K562 (cell line): ENCODE results near the gene RANBP3. TPM values are rescaled to one million over a fixed set of nuclear protein-coding genes. Genes with fewer than 3 reads are reported as not detected.
A peak's percentile ranks its signal among the peaks of the same experiment; 100 is the strongest.

Experiments
- CCNT2 ChIP-seq: IDR thresholded peaks from 2 replicates; pipeline ENCODE4 v1.6.1; 2011; ENCODE audit warnings: borderline replicate concordance, low read depth, mild to moderate bottlenecking, moderate library complexity, mixed read lengths, low read length; ENCODE audit not compliant: insufficient read length; ENCODE audit errors: extremely low read depth
- GABPB2 ChIP-seq: fragments of 250-450 bp; sonication (Bioruptor Pico); conservative IDR thresholded peaks from 2 replicates; pipeline ENCODE4 v1.5.1; 2021; ENCODE audit warnings: mild to moderate bottlenecking
- HNRNPL ChIP-seq: fragments of 200-400 bp; formaldehyde crosslinking; IDR thresholded peaks from 2 replicates; pipeline ENCODE4 v1.6.1; 2017; ENCODE audit warnings: low read depth, mild to moderate bottlenecking, low read length
- LCOR ChIP-seq: sonication (generic); formaldehyde crosslinking; IDR thresholded peaks from 2 replicates; pipeline ENCODE4 v1.8.0; 2022; ENCODE audit warnings: mild to moderate bottlenecking, missing genetic modification reagents
- MAZ ChIP-seq, 2 experiments: fragments of 450-650 bp in 1 of 2; sonication (generic) in 1 of 2; formaldehyde crosslinking; IDR thresholded peaks in 1 of 2; conservative IDR thresholded peaks in 1 of 2; 2 replicates each; pipeline versions ENCODE4 v1.4.0 to v1.5.0; 2020; ENCODE audit warnings: mild to moderate bottlenecking in 1 of 2, missing genetic modification reagents in 1 of 2
- MEIS2 ChIP-seq: fragments of 450-650 bp; IDR thresholded peaks from 2 replicates; pipeline ENCODE4 v1.6.1; 2014; ENCODE audit warnings: mild to moderate bottlenecking; ENCODE audit not compliant: partially characterized antibody
- NFYB ChIP-seq: IDR thresholded peaks from 2 replicates; pipeline ENCODE4 v1.6.1; 2011; ENCODE audit warnings: mild to moderate bottlenecking, moderate library complexity; ENCODE audit not compliant: insufficient read length; ENCODE audit errors: extremely low read depth
- POLR2B ChIP-seq: fragments of 450-650 bp; IDR thresholded peaks from 2 replicates; pipeline ENCODE4 v1.6.1; 2018; ENCODE audit warnings: low read depth; ENCODE audit not compliant: partially characterized antibody
- POLR3A ChIP-seq: IDR thresholded peaks from 2 replicates; pipeline ENCODE4 v1.6.1; 2011; ENCODE audit warnings: borderline replicate concordance, mild to moderate bottlenecking, moderate library complexity; ENCODE audit not compliant: insufficient read length, insufficient read depth; ENCODE audit errors: extremely low read depth
- polyA plus RNA-seq, 8 experiments: library from polyadenylated mRNA; depleted of rRNA in 4 of 8; stranded (reverse) in 5 of 8; unstranded in 3 of 8; fragments of >200 nt; fragmentation: Nextera tagmentation in 2 of 8; fragmentation: Illumina TruSeq in 1 of 8; extraction: Ambion mirVana in 2 of 8; extraction: Trizol in 1 of 8; gene quantifications; 2 replicates each; pipeline versions ENCODE4 v1.2.1 to v1.2.3, GENCODE V29; 2011 to 2014; ENCODE audit warnings: inconsistent platforms in 1 of 8, missing spikeins in 1 of 8
- total RNA-seq, 7 experiments: library from RNA; depleted of rRNA in 6 of 7; stranded (reverse); fragments of >200 nt in 6 of 7; fragmentation: Illumina TruSeq in 2 of 7; extraction: Trizol in 2 of 7; gene quantifications; 2 replicates each; pipeline versions ENCODE4 v1.2.1 to v1.2.3, GENCODE V29; 2011 to 2021; ENCODE audit warnings: low replicate concordance in 1 of 7
- TF ChIP-seq, protein P1 (sequence below), 2 experiments: fragments of 450-650 bp in 1 of 2; sonication (generic) in 1 of 2; formaldehyde crosslinking in 1 of 2; IDR thresholded peaks in 1 of 2; conservative IDR thresholded peaks in 1 of 2; 2 replicates each; pipeline versions ENCODE4 v1.6.1 to v1.8.1; 2016 to 2023; ENCODE audit warnings: mild to moderate bottlenecking in 2 of 2, moderate library complexity in 2 of 2, inconsistent platforms in 1 of 2, missing genetic modification reagents in 1 of 2
- TF ChIP-seq, protein P2 (sequence below): fragments of 150-350 bp; IDR thresholded peaks from 2 replicates; pipeline ENCODE4 v1.6.1; 2014; ENCODE audit warnings: low read depth, mild to moderate bottlenecking, low read length, borderline replicate concordance

RANBP3 gene
- total and polyA plus RNA-seq, 9 of the 15 experiments (the other 6 are each of a cell fraction or from before 2014, with no cell fraction given) = 0.90 to 95.1 (median 63.2) TPM

DNA sequence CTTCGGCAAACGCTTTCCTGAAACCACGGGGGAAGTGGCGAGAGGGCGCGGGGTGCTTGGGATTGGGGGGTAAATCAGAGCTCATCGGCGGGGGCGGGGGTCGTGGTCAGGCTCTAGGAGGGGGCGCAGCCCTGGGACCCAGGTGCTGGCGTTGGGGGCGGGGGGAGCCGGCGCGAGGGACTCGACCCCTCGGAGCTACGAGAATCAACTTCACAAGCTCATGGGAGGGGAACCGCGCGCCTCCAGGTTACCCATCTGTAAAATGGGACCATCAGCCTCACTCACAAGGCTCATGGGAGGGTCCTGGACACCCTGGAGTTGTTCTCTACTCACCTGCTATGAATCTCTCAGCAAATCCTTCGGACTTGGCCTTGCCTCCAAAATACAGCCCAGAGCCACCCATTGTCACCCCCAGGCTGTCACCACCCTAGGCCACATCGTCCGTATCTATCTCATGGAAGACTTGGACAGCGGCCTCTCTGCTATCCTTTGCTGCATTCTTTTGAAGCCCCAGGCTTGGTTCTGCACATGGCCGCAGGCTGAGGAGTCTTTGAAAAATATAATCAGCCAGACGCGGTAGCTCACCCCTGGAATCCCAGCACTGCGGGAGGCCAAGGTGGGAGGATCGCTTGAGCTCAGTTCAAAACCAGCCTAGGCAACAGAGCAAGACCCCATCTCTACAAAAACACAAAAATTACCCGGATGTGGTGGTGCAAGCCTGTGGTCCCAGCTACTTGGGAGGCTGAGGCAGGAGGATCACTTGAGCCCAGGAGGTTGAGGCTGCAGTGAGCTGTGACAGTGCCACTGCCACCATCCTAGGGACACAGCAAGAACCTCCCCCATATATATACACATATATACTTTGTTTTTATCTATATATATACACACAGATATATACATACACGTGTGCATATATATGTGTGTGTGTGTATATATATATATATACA, 939 bp upstream of the RANBP3 start (continued):
- TF ChIP-seq HNRNPL (no peak), POLR2B (no peak), GABPB2 (CRISPR knock-in tag) (no peak), LCOR (CRISPR knock-in tag) (0 out of 2 replicates have a peak, but pooled peaks have one; percentile 58), NFYB (no peak), POLR3A (no peak), CCNT2 (no peak), MAZ (CRISPR knock-in tag; conservative IDR thresholded peaks at IDR 0.05 in 1 of 2, IDR thresholded peaks at IDR 0.05 in 1 of 2) (0 out of 4 replicates have a peak, but pooled peaks have one; percentile 18 to 19), MEIS2 (no peak)
- TF ChIP-seq, protein P1, sequence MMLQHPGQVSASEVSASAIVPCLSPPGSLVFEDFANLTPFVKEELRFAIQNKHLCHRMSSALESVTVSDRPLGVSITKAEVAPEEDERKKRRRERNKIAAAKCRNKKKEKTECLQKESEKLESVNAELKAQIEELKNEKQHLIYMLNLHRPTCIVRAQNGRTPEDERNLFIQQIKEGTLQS (IDR thresholded peaks at IDR 0.05) = no peak
- TF ChIP-seq, protein P1 (CRISPR knock-in tag; conservative IDR thresholded peaks at IDR 0.05) = no peak
- TF ChIP-seq, protein P2, sequence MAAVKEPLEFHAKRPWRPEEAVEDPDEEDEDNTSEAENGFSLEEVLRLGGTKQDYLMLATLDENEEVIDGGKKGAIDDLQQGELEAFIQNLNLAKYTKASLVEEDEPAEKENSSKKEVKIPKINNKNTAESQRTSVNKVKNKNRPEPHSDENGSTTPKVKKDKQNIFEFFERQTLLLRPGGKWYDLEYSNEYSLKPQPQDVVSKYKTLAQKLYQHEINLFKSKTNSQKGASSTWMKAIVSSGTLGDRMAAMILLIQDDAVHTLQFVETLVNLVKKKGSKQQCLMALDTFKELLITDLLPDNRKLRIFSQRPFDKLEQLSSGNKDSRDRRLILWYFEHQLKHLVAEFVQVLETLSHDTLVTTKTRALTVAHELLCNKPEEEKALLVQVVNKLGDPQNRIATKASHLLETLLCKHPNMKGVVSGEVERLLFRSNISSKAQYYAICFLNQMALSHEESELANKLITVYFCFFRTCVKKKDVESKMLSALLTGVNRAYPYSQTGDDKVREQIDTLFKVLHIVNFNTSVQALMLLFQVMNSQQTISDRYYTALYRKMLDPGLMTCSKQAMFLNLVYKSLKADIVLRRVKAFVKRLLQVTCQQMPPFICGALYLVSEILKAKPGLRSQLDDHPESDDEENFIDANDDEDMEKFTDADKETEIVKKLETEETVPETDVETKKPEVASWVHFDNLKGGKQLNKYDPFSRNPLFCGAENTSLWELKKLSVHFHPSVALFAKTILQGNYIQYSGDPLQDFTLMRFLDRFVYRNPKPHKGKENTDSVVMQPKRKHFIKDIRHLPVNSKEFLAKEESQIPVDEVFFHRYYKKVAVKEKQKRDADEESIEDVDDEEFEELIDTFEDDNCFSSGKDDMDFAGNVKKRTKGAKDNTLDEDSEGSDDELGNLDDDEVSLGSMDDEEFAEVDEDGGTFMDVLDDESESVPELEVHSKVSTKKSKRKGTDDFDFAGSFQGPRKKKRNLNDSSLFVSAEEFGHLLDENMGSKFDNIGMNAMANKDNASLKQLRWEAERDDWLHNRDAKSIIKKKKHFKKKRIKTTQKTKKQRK = no peak
